ENCODE measurements around the gene OR10A3.

OR10A3 gene

DNA sequence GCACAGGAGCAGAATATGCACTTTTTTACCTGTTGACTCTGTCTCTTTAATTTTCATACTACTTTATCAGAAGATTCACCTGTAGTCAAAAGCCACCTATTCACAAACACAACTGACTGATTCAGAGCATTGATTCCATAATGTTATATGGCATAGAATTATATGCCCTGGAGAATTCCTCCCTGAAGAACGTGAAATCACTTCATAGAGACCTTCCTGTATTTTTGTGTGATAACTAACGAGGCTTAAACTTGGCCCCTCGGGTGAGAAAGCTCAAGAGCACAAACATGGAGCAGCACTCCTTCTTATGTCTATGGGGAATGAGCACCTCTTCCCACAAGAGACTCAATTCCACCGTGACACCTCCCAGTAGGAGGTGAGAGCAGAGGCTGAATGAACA is 10.3 kb downstream of the OR10A3 start, which contains the start of gene OR10A6:
Gene OR10A6, minus strand, starts transcription at position 101 of the 400 bp plus-strand sequence. CDS start 2,606 bp downstream, outside the sequence.
- no peak for DNase-seq

DNA sequence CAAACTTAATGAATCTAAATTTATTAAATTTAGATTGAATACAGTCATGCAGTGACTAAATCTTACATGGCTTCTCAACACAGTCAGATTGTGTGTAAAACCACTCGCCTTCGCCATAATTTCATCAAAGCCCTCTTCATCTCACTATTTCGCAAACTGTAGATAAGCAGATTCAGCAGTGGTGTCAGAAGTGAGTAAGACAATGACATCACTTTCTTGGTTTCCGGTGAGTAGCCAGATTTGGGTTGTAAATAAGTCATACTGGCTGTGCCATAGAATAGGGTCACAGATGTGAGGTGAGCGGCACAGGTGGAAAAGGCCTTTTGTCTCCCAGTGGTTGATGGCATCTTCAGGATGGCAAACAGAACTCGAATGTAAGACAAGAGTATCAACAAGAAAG is 13.9 kb downstream of the OR10A3 start:
- DNase-seq = no peak

DNA sequence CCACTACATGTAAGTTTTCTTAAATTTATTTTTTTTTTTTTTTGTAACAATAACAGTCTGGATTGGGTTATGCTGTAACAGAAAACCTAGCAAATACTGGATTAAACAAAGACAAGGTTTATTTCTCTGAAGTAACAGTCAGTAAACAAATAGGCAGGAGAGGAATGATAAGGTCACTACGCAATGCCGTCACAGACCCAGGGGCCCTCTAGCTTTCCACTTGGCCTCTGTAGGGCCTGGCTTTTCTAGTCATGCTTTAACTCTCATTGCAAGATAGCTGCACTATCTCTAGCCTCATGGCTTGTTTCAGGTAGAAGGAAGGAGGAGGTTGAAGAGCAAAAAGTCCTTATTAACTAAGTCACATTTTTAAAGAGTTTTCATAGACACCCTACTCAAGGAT is 17.0 kb downstream of the OR10A3 start:
- no peak for DNase-seq

DNA sequence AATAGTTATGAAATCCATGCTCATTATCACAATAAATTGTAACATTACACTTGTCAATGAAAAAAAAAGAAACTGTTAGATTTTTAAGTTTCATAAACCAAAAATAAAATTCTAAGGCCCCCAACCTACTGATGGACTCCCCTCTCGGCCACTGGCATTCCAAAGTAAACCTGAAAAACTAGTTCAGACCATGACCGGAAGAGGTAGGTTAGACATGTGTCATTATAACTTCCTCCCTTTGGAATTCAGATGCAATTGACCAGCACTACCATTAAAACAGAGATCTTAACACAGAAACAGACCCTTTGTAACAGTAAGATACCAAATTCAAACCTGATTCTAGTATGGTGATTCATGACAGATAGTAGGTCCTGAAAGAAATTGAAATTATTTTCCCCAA is 23.4 kb downstream of the OR10A3 start:
- no peak for DNase-seq

DNA sequence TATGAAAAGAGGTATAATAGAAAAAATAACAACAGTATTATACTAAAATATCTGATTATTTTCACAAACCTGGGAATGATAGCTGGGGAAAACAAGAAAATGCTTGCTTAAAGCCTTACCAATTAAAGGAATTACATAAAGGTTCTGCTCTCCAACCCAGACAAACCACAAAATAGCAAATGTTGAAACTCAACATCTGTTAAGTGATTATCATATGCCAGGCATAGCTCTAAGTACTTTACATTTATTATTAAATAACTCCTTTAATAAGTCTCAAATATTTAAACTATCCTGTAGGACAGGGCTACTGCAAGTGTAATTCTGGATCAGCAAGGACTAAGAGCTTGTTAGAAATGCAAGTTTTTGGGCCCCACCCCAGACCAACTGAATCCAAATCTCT is 30.5 kb downstream of the OR10A3 start:
- no peak for DNase-seq

DNA sequence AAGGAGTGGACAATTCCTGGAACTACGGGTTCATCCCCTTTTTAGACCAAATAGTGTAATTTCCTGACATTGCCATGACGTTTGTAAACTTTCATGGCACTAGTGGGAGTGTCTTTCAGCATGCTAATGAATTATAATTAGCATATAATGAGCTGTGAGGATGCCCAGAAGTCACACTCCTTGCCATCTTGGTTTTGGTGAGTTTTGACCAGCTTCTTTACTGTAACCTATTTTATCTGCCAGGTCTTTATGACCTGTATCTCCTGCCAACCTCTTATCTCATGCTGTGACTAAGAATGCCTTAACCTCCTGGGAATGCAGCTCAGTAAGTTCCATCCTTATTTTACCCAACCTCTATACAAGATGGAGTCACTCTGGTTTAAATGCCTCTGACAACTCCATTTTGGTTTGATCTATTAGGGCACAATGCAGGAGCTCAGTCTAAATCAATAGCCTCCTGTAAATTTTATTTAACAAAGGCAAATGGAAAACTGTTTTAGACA is 31.2 kb downstream of the OR10A3 start:
- no peak for DNase-seq

DNA sequence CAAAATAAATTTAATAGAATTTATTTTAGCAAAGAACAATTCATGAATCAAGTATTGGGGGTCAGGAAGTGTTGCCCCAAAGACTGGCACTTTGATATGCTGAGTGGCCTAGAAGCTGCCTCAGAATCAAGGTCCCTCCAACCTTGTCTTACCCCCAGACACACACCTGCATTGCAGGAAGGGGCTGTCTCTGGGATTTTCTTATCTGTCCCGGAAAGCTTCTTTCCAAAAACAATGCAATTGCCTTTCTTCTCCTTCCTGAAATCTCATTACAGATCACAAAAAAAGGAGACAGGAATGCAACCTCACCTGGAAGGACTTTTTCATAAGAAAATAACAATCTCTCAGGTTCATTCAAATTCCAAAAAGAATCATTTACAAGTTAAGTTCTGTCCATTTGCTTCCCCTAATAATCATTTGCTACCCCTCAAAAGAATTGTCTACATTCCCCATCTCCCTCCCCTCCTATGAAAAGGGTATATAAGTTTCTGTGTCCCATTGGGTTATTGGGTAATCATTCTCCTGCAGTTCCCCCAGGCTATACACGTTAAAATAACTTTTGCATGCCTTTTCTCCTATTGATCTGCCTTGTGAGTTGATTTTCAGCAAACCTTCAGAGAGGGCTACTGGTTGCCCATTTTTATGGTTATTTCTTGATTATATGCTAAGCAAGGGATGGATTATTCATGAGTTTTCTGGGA is 31.8 kb downstream of the OR10A3 start:
- DNase-seq = no peak

DNA sequence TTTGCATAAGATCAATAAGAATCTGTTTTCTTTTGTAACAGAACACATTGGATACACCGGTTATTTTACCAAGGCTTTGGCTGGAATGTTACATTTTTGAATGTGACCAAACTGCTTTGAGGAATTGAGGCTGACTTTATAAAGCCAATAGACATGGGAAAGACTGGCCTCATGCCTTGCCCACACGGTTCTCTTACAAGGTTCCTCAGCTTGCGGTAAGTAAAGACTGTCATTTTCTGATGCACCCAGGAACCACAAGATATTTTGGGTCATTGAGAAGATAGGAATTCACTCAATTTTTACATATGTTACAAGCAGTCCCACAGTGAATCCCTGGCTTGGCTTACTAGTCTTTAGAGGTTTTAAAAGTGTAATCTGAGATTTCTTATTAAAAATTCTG is 34.4 kb downstream of the OR10A3 start:
- no peak for DNase-seq

DNA sequence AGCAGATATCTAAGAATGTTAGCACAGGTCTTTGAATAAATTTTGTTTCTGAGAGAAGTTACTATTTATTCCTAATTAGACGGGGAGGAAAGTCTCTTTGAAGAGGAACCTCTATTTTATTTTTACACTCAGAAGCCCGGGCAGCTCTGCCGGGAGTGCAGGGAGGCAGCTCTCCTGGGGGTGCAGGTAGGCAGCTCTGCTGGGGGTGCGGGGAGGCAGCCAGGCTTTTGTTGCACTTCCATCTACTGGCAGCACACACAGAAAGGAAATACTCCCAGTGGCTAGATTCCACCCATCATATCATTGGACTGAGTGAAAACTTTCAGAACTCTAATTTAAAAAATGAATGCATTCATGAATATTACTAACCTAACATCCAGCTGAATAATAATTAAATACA is 35.0 kb downstream of the OR10A3 start:
- DNase-seq = no peak

DNA sequence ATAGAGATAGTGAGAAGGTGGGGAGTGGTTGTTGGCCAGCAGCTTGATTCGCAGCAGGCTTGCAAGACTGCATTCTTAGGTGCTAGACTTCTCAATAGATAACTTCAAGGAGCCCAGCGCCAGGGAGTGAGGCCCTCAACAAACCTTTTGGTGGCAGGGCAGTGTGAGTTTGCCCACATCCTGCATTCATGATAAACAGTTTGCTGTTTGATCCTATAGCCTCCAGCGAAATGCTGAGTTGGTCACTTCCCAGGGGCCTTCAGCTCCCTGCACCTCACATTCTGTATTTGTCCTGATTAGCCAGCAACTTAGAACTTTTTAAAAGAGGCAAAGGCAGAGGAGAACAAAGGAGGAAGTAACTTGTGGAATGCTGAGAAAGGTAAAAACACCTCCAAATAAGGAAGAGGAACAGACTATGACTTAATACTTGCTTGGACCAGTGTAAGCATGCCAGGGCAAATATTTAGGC is 35.5 kb downstream of the OR10A3 start:
- DNase-seq = no peak

DNA sequence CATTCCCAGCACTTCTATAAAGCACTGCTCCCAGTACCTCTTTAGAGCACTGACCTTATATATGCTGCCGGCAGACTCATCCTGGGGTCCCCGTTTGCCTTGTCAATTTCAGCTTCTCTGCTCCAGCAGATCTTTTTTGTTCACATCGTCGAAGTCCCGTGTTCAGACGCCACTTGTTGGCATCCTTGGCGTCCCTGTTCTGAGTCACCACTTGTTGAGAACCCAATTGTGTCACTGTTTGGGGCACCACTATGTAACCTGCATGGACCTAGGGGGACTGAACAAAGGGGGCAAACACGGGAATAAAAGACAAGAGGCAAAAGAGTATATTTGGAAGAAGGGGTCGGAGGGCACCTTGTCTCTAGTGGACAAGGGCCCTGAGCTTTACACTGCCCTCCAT is 36.0 kb downstream of the OR10A3 start:
- no peak for DNase-seq

DNA sequence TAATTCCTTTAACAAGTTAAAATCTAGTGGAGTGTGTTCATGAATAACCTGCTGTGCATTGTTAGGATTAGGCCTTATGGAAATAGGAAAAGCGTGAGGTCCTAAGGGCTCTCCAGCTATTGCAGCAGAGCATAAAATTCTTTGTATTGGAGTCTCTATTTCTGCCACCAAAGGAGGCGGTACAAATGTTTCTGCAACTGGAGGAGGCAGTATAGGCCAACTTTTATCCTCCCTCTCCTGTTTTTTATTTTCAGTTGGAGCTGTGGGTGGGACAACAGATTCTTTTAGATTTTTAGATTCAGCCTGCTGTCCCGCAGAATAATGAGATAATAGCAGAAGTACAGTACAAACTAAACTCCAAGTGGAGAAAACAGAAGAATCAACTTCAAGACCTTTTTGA is 36.6 kb downstream of the OR10A3 start:
- DNase-seq = no peak

DNA sequence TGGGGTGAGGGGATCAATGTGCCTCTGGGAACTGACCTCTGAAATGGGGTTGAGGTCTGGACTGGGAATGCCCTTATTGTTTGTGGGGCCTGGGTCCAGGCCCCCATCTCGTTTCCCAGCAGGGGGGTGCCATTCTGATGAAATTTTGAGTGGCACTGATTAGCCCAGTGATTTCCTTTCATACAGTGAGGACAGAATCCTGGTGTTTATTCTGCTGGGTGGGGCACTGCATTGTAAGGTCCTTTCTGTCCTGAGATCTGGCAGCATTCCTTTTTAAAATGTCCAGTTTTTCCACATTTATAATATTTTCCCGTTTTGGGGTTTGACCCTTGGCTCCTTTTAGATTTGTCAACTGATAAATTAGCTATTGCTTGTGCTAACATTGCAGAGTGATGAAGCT is 37.6 kb downstream of the OR10A3 start:
- no peak for DNase-seq

DNA sequence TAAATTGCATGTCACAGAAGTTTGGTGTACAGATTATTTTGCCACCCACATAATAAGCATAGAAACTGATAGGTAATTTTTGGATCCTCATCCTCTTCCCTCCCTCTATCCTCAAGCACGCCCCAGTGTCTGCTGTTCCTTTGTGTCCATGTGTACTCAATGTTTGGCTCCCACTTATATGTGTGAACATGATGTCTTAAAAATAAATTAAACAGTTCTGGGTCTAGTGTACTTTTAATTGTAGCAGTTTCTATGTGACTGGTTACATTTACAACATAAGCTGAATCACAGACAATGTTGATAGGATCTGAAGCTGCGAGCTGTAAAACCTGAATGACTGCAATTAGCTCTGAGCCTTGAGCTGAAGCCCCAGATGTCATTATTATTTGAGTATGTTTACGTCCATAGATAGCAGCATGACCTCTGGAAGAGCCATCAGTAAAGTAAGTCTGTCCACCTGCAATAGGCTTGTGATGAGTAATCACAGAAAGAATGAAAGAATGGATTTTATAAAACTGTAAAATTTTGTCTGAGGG is 40.1 kb downstream of the OR10A3 start:
- DNase-seq = no peak

DNA sequence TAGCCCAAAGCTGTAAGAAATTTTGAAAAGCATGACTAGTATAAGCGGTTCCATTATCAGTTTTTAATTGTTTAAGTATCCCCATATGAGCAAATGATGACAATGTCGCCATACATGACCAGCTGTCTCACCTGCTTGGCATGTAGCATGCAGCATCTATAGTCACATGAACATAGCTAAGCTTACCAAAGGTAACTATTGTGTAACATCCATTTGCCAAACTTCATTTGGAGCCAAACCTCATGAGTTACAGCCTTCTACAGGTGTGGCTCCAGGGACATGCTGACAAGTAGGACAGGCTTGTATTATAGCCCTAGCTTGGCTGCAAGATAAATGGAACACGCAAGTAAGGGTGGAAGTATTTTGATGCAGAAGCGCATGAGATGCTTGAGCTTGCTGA is 40.8 kb downstream of the OR10A3 start:
- DNase-seq = no peak

DNA sequence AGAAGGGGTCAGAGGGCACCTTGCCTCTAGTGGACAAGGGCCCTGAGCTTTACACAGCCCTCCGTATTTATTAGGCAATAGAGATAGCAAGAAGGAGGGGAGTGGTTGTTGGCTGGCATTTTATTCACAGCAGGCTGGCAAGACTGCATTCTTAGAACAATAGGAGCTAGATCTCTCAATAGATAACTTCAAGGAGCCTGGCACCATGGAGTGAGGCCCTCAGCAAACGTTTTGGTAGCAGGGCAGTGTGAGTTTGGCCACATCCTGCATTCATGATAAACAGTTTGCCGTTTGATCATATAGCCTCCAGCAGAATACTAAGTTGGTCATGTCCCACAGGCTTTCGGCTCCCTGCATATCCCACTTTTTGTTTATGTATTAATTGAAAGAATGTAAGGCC is 42.1 kb downstream of the OR10A3 start:
- no peak for DNase-seq

DNA sequence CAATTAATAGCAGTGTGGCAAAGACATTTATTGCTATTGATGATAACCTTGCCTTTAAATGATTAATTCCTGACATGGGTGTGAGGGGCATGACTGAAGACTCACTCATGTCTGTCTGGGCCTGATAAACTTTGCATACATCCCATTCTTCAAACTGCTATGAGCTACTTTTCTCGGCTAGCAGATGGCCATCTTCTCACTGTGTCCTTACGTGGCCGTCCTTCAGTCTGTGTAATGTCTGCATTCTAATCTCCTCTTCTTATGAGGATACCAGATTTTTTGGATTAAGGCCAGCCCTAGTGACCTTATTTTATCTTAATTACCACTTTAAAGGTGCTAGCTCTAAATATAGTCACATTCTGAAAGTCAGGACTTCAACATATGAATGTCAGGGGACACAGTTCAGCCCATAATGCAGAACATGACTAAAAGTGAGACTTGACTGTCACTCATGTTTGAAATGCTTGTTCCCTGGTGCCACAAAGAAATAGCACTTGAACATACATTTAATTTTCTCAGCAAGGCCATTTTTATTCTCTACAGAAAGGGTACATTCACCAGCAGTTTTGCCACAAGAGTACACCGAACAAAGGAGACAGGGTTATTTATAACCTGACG is 42.7 kb downstream of the OR10A3 start:
- DNase-seq = no peak

DNA sequence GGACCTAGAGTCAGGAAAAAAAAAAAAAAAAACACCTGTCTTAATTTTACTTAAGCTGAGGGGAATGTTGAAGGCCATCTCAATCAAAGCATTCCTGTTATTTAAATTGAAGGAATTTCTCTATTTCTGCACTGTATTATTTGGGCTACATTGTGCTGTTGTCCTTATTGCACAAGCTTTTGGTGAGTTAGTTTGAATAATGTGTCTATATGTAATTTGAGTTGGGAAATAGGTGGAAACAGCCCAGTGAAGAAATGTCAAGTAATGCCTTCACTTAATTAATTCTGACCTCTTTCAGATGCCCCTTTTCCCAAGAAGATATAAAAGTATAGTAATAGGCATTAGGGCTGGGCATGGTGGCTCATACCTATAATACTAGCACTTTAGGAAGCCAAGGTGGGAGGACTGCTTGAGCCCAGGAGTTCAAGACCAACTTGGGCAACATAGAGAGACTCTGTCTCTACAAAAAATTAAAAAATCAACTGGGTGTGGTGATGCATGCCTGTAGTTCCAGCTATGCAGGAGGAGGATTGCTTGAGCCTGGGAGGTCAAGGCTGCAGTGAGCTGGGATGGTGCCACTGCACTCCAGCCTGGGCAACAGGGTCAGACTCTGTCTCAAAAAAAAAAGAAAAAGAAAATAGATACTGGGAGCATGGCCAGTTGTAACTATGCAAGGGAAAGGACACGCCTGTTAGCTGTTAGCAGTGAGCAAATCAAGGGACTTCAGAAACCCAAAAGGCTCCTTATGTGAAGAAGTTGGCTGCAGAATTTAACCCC is 45.3 kb downstream of the OR10A3 start:
- no peak for DNase-seq

DNA sequence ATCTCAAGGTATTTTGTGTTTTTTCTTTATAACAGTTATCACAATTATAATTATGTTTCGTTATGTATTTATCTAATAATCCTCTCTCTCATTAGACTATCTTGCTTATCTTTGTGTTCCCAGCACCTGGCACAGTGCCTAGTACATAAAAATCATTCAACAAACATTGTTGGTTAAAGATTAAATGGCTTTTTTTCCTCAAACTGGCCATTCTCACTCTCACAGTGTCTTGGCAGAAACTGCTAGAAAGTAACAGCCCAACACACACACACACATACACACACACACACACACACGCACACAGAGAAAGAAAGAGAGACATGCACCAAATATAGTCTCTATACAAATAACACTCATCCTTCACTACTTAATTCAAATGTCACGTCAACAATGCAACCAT is 47.3 kb downstream of the OR10A3 start:
- no peak for DNase-seq

DNA sequence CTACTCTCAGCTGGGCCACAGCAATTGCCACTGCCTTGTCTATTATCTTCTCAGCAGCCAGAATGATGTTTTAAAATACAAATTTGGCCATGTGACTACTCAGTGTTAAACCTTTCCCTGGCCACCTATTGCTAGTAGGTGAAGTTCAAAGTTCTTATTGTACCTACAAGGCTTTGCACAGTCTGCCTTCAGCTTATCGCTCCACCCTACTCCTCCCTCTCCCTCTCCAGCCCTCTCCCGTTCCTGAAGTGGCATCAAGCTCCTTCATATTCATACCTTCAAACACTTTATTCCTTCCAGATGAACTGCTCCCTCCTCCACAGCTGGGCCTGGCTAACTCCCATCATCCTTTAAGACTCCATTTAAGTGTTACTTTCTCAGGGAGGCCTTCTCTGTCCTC is 47.7 kb downstream of the OR10A3 start:
- no peak for DNase-seq

DNA sequence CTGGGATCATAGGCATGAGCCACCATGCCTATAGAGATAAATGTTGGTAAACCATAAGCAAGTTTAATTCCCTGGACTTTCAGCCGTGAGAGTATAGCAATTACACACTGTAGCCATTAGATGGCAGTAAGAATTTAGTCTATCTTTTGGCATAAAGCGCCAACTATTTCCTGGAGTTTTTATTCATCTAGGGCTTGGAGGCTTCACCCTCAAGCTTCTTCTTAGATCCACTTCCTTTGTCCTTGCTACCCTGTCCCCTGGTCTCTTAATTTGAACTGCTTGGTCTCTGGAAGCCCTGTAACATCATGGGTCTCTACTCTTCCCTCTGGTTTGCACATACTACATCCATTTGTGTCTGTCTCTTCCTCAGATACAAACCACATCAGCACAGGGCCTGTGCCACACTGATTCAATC is 48.7 kb downstream of the OR10A3 start:
- DNase-seq = no peak

DNA sequence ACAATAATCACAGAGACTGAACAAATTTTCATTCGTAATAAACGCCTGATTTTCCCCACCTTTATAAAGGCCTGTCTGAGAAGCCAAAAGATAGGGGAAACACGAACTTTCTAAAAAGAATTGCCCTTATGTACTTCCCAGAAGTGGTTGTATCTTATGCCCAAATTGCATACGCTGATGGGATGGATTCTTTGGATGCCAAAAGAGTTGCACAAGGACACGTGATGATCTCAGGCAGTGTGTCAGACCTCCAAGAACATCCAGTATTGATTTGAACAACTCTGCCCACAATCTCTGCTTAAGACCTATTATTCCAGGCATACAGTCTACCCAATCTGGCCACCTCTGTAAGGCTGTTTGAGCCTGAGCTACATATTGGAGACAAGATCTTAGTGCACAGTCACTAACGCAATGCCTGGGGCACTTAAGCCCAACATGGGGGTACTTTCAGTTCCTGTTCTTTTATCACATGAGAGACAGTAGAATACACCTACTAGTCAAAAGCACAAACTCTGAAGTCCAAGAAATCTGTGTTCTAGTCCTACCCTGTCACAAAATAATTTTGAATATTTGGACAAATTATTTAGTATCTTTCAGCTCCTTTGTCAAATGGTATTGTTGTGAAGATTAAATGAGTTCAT is 49.3 kb downstream of the OR10A3 start:
- no peak for DNase-seq
